Measurements from ENCODE around the gene CDKN3. TPM values are rescaled to one million over a fixed set of nuclear protein-coding genes. Genes with fewer than 3 reads are reported as not detected.
"Not testable (repeated sequence)": the region's sequence is repeated elsewhere in the genome, so short reads cannot be mapped to it uniquely, and the experiment has no call there.

CDKN3 gene
- polyA plus RNA-seq, 1 donor: 15.1 TPM

GRCh38 chr14:54451961-54452360, 55.2 kb downstream of the CDKN3 start:
- Histone ChIP-seq H3K4me3 (ENCODE audit: low read length) (no peak overlapping the region), H3K27me3 (ENCODE audit: control insufficient read depth, insufficient read depth, low read length) (no peaks in the 10 kb centered on the region), H3K36me3 (ENCODE audit: control insufficient read depth, insufficient read depth, low read length) (no peaks in the 10 kb centered on the region), H3K27ac (ENCODE audit: low read length) (no peak overlapping the region), H3K9me3 (ENCODE audit: control insufficient read depth, low read depth, low read length) (no peaks in the 10 kb centered on the region), H3K4me1 (ENCODE audit: control insufficient read depth, insufficient read depth, low read length) (peaks cover under 1% of the 10 kb centered on the region)
- DNase-seq: no peak
- no CpG with 5 or more reads among the region's 3 CpGs for WGBS (ENCODE audit: insufficient coverage, low lambda C conversion rate)

DNA sequence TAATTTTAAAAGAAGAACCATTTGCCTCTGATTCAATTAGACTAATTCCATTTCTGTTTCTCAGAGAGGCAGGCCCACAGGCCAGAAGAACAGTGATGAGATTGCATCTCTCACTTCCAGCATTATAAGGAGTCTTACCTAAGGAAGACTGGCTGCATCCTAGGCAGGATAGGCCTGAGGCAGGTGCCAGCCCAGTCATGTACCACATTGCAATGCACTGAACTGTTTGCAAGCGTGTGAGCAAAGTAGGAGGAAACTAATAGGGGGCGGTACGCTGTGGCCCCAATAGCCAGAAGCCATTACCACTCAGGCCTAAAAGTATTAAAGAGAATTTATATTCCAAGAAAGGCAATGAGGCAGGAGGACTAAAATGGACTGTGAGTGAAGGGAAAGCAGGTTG, 56.4 kb downstream of the CDKN3 start:
- Histone ChIP-seq H3K36me3 (ENCODE audit: control insufficient read depth, insufficient read depth, low read length) (no peaks in the 10 kb centered on the region), H3K9me3 (ENCODE audit: control insufficient read depth, low read depth, low read length) (no peaks in the 10 kb centered on the region), H3K27me3 (ENCODE audit: control insufficient read depth, insufficient read depth, low read length) (no peaks in the 10 kb centered on the region), H3K4me3 (ENCODE audit: low read length) (no peak overlapping the region), H3K4me1 (ENCODE audit: control insufficient read depth, insufficient read depth, low read length) (no peaks in the 10 kb centered on the region), H3K27ac (ENCODE audit: low read length) (no peak overlapping the region)
- WGBS (ENCODE audit: insufficient coverage, low lambda C conversion rate): no CpG with 5 or more reads among the region's 3 CpGs
- DNase-seq: no peak

GRCh38 chr14:54453990-54454389, 57.2 kb downstream of the CDKN3 start:
- not testable (repeated sequence) for H3K27me3 ChIP-seq (ENCODE audit: control insufficient read depth, insufficient read depth, low read length); DNase-seq; H3K9me3 ChIP-seq (ENCODE audit: control insufficient read depth, low read depth, low read length); H3K4me3 ChIP-seq (ENCODE audit: low read length); H3K36me3 ChIP-seq (ENCODE audit: control insufficient read depth, insufficient read depth, low read length); H3K4me1 ChIP-seq (ENCODE audit: control insufficient read depth, insufficient read depth, low read length); H3K27ac ChIP-seq (ENCODE audit: low read length)
- WGBS (ENCODE audit: insufficient coverage, low lambda C conversion rate): no CpG with 5 or more reads among the region's 5 CpGs

DNA sequence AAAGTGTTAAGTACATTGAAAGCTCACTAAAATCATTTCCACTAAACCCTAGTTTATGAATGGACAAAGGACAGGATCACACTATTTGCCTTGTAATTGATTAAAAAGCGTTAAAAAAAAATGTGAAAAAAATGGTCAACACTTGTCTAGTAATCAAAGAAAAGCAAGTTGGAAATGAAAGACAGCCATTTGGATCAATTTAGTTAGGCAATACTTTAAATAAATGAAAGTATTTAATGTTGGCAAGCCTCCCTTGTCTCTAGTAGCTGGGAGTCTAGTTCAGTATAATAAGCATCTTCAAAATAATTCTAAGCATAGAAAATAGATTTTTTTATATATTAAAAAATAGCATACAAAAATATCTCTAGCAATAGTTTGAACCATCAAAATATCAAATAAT, 58.6 kb downstream of the CDKN3 start:
- H3K36me3 ChIP-seq (ENCODE audit: control insufficient read depth, insufficient read depth, low read length): no peaks in the 10 kb centered on the region
- H3K27ac ChIP-seq (ENCODE audit: low read length): no peak overlapping the region
- H3K4me3 ChIP-seq (ENCODE audit: low read length): no peak overlapping the region
- no peak for DNase-seq
- no peaks in the 10 kb centered on the region for H3K27me3 ChIP-seq (ENCODE audit: control insufficient read depth, insufficient read depth, low read length)
- H3K4me1 ChIP-seq (ENCODE audit: control insufficient read depth, insufficient read depth, low read length): no peaks in the 10 kb centered on the region
- peaks cover 3% of the 10 kb centered on the region for H3K9me3 ChIP-seq (ENCODE audit: control insufficient read depth, low read depth, low read length)
- WGBS (ENCODE audit: insufficient coverage, low lambda C conversion rate): 91% methylated on average over 1 of the region's 1 CpG

- not testable (repeated sequence) for DNase-seq; H3K27me3 ChIP-seq (ENCODE audit: control insufficient read depth, insufficient read depth, low read length); H3K27ac ChIP-seq (ENCODE audit: low read length); H3K36me3 ChIP-seq (ENCODE audit: control insufficient read depth, insufficient read depth, low read length); H3K4me1 ChIP-seq (ENCODE audit: control insufficient read depth, insufficient read depth, low read length); H3K9me3 ChIP-seq (ENCODE audit: control insufficient read depth, low read depth, low read length); H3K4me3 ChIP-seq (ENCODE audit: low read length)
- WGBS (ENCODE audit: insufficient coverage, low lambda C conversion rate): no CpG with 5 or more reads among the region's 1 CpG
These were observed 60.2 kb downstream of the CDKN3 start for GRCh38 chr14:54456820-54457608.

DNA sequence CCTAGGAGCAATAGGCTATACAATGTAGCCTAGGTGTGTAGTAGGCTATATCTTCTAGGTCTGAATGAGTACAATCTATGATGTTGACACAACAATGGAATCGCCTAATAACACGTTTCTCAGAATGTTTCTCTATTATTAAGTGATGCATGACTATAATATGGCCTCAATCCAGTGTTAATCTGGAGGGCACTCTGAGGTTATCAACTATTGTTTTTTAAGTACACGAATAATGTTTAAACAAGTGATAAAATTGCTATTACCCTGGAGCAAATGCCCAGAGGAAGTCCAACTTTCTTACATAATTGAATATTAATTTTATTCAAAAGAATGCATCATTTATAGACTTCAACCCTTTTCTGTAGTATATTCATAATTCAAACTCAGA, 60.8 kb downstream of the CDKN3 start:
- no peak for DNase-seq
- no peaks in the 10 kb centered on the region for H3K36me3 ChIP-seq (ENCODE audit: control insufficient read depth, insufficient read depth, low read length)
- no peaks in the 10 kb centered on the region for H3K4me1 ChIP-seq (ENCODE audit: control insufficient read depth, insufficient read depth, low read length)
- H3K27ac ChIP-seq (ENCODE audit: low read length): no peak overlapping the region
- H3K9me3 ChIP-seq (ENCODE audit: control insufficient read depth, low read depth, low read length): peaks cover 3% of the 10 kb centered on the region
- 60% methylated on average over 1 of the region's 3 CpGs for WGBS (ENCODE audit: insufficient coverage, low lambda C conversion rate)
- no peak overlapping the region for H3K4me3 ChIP-seq (ENCODE audit: low read length)
- no peaks in the 10 kb centered on the region for H3K27me3 ChIP-seq (ENCODE audit: control insufficient read depth, insufficient read depth, low read length)

GRCh38 chr14:54458536-54458935, 61.7 kb downstream of the CDKN3 start:
- not testable (repeated sequence) for H3K27ac ChIP-seq (ENCODE audit: low read length); DNase-seq; H3K4me1 ChIP-seq (ENCODE audit: control insufficient read depth, insufficient read depth, low read length)

GRCh38 chr14:54459106-54459505, 62.3 kb downstream of the CDKN3 start:
- Histone ChIP-seq H3K36me3 (ENCODE audit: control insufficient read depth, insufficient read depth, low read length) (no peaks in the 10 kb centered on the region), H3K4me3 (ENCODE audit: low read length) (no peak overlapping the region), H3K4me1 (ENCODE audit: control insufficient read depth, insufficient read depth, low read length) (no peaks in the 10 kb centered on the region), H3K9me3 (ENCODE audit: control insufficient read depth, low read depth, low read length) (peaks cover 3% of the 10 kb centered on the region), H3K27me3 (ENCODE audit: control insufficient read depth, insufficient read depth, low read length) (no peaks in the 10 kb centered on the region), H3K27ac (ENCODE audit: low read length) (no peak overlapping the region)
- no CpG with 5 or more reads among the region's 3 CpGs for WGBS (ENCODE audit: insufficient coverage, low lambda C conversion rate)
- no peak for DNase-seq

More at GRCh38 chr14:54458536-54458935, 61.7 kb downstream of the CDKN3 start:
- H3K4me3 ChIP-seq (ENCODE audit: low read length); H3K36me3 ChIP-seq (ENCODE audit: control insufficient read depth, insufficient read depth, low read length); H3K27me3 ChIP-seq (ENCODE audit: control insufficient read depth, insufficient read depth, low read length); H3K9me3 ChIP-seq (ENCODE audit: control insufficient read depth, low read depth, low read length): not testable (repeated sequence)

DNA sequence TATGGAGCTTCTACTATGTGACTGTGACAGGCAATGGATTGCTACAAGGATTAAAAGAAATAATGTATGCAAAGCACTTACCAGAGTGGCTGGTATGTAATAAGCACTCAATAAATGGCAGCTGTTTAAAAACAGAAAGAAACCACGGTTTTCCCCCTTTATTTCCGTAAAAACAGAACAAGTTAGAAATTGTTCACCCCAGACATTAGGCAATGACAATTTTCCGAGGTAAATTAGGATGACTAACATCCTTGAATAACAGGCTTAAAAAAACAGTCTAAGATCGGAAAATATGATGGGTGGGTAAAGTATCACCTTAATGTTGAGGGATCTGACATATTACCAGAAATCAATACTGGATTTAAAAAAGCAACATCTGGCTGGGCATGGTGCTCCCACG, 65.2 kb downstream of the CDKN3 start:
- DNase-seq: no peak
- H3K4me3 ChIP-seq (ENCODE audit: low read length): no peak overlapping the region
- H3K27me3 ChIP-seq (ENCODE audit: control insufficient read depth, insufficient read depth, low read length): no peaks in the 10 kb centered on the region
- H3K27ac ChIP-seq (ENCODE audit: low read length): no peak overlapping the region
- no peaks in the 10 kb centered on the region for H3K36me3 ChIP-seq (ENCODE audit: control insufficient read depth, insufficient read depth, low read length)
- H3K4me1 ChIP-seq (ENCODE audit: control insufficient read depth, insufficient read depth, low read length): no peaks in the 10 kb centered on the region
- 93% methylated on average over 2 of the region's 5 CpGs for WGBS (ENCODE audit: insufficient coverage, low lambda C conversion rate)
- peaks cover 3% of the 10 kb centered on the region for H3K9me3 ChIP-seq (ENCODE audit: control insufficient read depth, low read depth, low read length)

DNA sequence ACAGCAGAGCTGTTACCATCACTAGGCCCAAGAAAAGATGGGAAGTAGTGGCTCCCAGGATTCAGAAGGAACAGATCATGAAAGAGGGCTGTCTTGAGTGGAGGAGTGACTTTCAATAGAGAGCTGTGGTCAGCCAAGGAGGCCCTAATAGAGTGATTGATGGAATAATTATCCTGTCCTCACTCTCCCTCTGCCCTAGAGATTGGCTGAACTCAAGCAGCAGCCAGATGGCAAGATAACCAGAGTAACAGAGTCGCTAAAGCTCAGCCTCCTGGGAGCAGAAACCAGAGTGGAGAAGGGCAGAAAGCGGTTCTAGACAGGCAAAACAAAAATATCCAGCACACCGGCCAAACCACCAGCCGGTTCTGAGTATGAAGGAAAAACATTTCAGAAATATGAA, 68.8 kb downstream of the CDKN3 start:
- Histone ChIP-seq H3K4me3 (ENCODE audit: low read length) (no peak overlapping the region), H3K36me3 (ENCODE audit: control insufficient read depth, insufficient read depth, low read length) (no peaks in the 10 kb centered on the region), H3K27me3 (ENCODE audit: control insufficient read depth, insufficient read depth, low read length) (no peaks in the 10 kb centered on the region), H3K4me1 (ENCODE audit: control insufficient read depth, insufficient read depth, low read length) (no peaks in the 10 kb centered on the region), H3K27ac (ENCODE audit: low read length) (no peak overlapping the region), H3K9me3 (ENCODE audit: control insufficient read depth, low read depth, low read length) (peaks cover 3% of the 10 kb centered on the region)
- 92% methylated on average over 3 of the region's 4 CpGs for WGBS (ENCODE audit: insufficient coverage, low lambda C conversion rate)
- DNase-seq: no peak

- H3K4me3 ChIP-seq (ENCODE audit: low read length): no peak overlapping the region
- H3K27me3 ChIP-seq (ENCODE audit: control insufficient read depth, insufficient read depth, low read length): no peaks in the 10 kb centered on the region
- H3K4me1 ChIP-seq (ENCODE audit: control insufficient read depth, insufficient read depth, low read length): no peaks in the 10 kb centered on the region
- H3K36me3 ChIP-seq (ENCODE audit: control insufficient read depth, insufficient read depth, low read length): no peaks in the 10 kb centered on the region
- DNase-seq: no peak
- H3K27ac ChIP-seq (ENCODE audit: low read length): no peak overlapping the region
- H3K9me3 ChIP-seq (ENCODE audit: control insufficient read depth, low read depth, low read length): peaks cover 3% of the 10 kb centered on the region
These were observed 70.5 kb downstream of the CDKN3 start for GRCh38 chr14:54467280-54467679.
